K562 (cell line): ENCODE measurements around the gene ABCG5. TPM values are rescaled to one million over a fixed set of nuclear protein-coding genes. Genes with fewer than 3 reads are reported as not detected.

Experiments used
- ATAC-seq: fragments of 200-7000 bp; cut with Tn5 transposase; 3 replicates; pipeline ENCODE4 v1.9.1; 2020; ENCODE audit warnings: moderate library complexity
- BruUV-seq: library from RNA; stranded (reverse); fragments of 400-500 nt; replicated peaks from 2 replicates; lab custom pipeline; 2021; lab: Mats Ljungman, UMichigan
- CTCF ChIA-PET: fragments of 300-600 bp; formaldehyde crosslinking; extraction: SDS; loops from one replicate; lab custom pipeline; 2021; ENCODE audit warnings: low intra/inter-chr PET ratio; lab: Yijun Ruan, JAX
- POLR2A ChIA-PET: fragments of 300-600, 350-650 bp; sonication (Branson Sonifier 250); formaldehyde crosslinking; extraction: SDS; loops from one replicate; lab custom pipeline; 2021; ENCODE audit warnings: antibody characterized with exemption, inconsistent platforms; lab: Yijun Ruan, JAX
- DNase-seq, 4 experiments: peaks; one replicate each; pipeline versions ENCODE4 v3.0.0 to v3.0.0-alpha.2; 2011 to 2018; ENCODE audit warnings: low spot score in 3 of 4, mixed read lengths in 3 of 4; ENCODE audit errors: extremely low read depth in 1 of 4
- FAIRE-seq: peaks from 2 replicates; lab custom pipeline; 2011; peaks lifted over from hg19 to GRCh38; lab: Jason Lieb, UNC
- H2AFZ ChIP-seq: 2 replicates; pipeline ENCODE4 v1.6.0; 2011; ENCODE audit warnings: low read depth, low read length, control low read depth, inconsistent platforms
- H3K27ac ChIP-seq: fragments of 200-600 bp; 3 replicates; pipeline ENCODE4 v1.8.0; 2011; ENCODE audit warnings: low read depth, mild to moderate bottlenecking, control low read depth, inconsistent platforms, low read length, moderate library complexity, mixed read lengths; ENCODE audit errors: extremely low read depth
- H3K27me3 ChIP-seq, 2 experiments: fragments of 300-600 bp in 1 of 2; 2 replicates in 1 of 2; 3 replicates in 1 of 2; pipeline versions ENCODE4 v1.6.0 to v1.8.0; 2011; ENCODE audit warnings: inconsistent platforms in 2 of 2, low read length in 2 of 2, mild to moderate bottlenecking in 1 of 2, mixed read lengths in 1 of 2, moderate library complexity in 1 of 2; ENCODE audit not compliant: control insufficient read depth in 2 of 2, insufficient read depth in 2 of 2
- H3K36me3 ChIP-seq: fragments of 300-600 bp; 3 replicates; pipeline ENCODE4 v1.8.0; 2011; ENCODE audit warnings: mild to moderate bottlenecking, low read length, inconsistent platforms; ENCODE audit not compliant: control insufficient read depth, insufficient read depth
- H3K4me1 ChIP-seq, 2 experiments: fragments of 200-600 bp in 1 of 2; replicated peaks in 1 of 2; 2 replicates in 1 of 2; 3 replicates in 1 of 2; pipeline versions ENCODE4 v1.5.1 to v1.8.0; 2011; ENCODE audit warnings: inconsistent platforms in 2 of 2, low read length in 2 of 2, mild to moderate bottlenecking in 1 of 2, mixed read lengths in 1 of 2, moderate library complexity in 1 of 2; ENCODE audit not compliant: control insufficient read depth in 2 of 2, insufficient read depth in 2 of 2
- H3K4me2 ChIP-seq: 2 replicates; pipeline ENCODE4 v1.6.1; 2011; ENCODE audit warnings: low read length, control low read depth, inconsistent platforms, mixed read lengths; ENCODE audit not compliant: insufficient read depth
- H3K4me3 ChIP-seq: fragments of 200-600 bp; sonication (generic), shearing (Covaris generic); 2 replicates; pipeline ENCODE4 v1.5.1; 2016; ENCODE audit warnings: control low read depth, inconsistent platforms
- H3K79me2 ChIP-seq: fragments of 200-600 bp; 3 replicates; pipeline ENCODE4 v1.8.0; 2011; ENCODE audit warnings: low read length, inconsistent platforms; ENCODE audit not compliant: control insufficient read depth, insufficient read depth
- H3K9ac ChIP-seq, 2 experiments: 2 replicates each; pipeline versions ENCODE4 v1.6.0 to v1.6.1; 2011; ENCODE audit warnings: low read depth in 2 of 2, low read length in 2 of 2, control low read depth in 1 of 2, inconsistent platforms in 1 of 2, mild to moderate bottlenecking in 1 of 2, mixed read lengths in 1 of 2; ENCODE audit not compliant: insufficient read depth in 1 of 2
- H3K9me1 ChIP-seq: one replicate; pipeline ENCODE4 v1.6.0; 2011; ENCODE audit warnings: inconsistent platforms, mild to moderate bottlenecking, low read length, moderate library complexity; ENCODE audit not compliant: control insufficient read depth, insufficient read depth
- H3K9me3 ChIP-seq: replicated peaks from 2 replicates; pipeline ENCODE4 v1.5.1; 2011; ENCODE audit warnings: low read depth, low read length, inconsistent platforms; ENCODE audit not compliant: control insufficient read depth, insufficient read depth
- H4K20me1 ChIP-seq: replicated peaks from 2 replicates; pipeline ENCODE4 v1.6.1; 2011; ENCODE audit warnings: low read length, inconsistent platforms, mixed read lengths; ENCODE audit not compliant: control insufficient read depth, insufficient read depth
- CEBPZ ChIP-seq: fragments of 150-350 bp; IDR thresholded peaks from 2 replicates; pipeline ENCODE4 v1.6.1; 2014; ENCODE audit warnings: low read depth, mild to moderate bottlenecking, low read length, borderline replicate concordance
- DACH1 ChIP-seq: fragments of 450-650 bp; IDR thresholded peaks from 2 replicates; pipeline ENCODE4 v1.6.1; 2018; ENCODE audit not compliant: partially characterized antibody
- DMBX1 ChIP-seq: fragments of 250-450 bp; sonication (Bioruptor Pico); IDR thresholded peaks from 2 replicates; pipeline ENCODE4 v1.8.0; 2022; ENCODE audit warnings: inconsistent platforms, mild to moderate bottlenecking, moderate library complexity, borderline replicate concordance
- KHSRP ChIP-seq: fragments of 450-650 bp; IDR thresholded peaks from 2 replicates; pipeline ENCODE4 v1.6.1; 2017
- MTA3 ChIP-seq: fragments of 450-650 bp; formaldehyde crosslinking; IDR thresholded peaks from 2 replicates; pipeline ENCODE4 v1.6.1; 2017; ENCODE audit warnings: mild to moderate bottlenecking, borderline replicate concordance
- MXD1 ChIP-seq: fragments of 250-450 bp; sonication (Bioruptor Pico); IDR thresholded peaks from 2 replicates; pipeline ENCODE4 v1.8.0; 2021; ENCODE audit warnings: borderline replicate concordance, mild to moderate bottlenecking, moderate library complexity; ENCODE audit not compliant: poor library complexity, severe bottlenecking
- PHB2 ChIP-seq: fragments of 450-650 bp; IDR thresholded peaks from 2 replicates; pipeline ENCODE4 v1.6.1; 2017; ENCODE audit warnings: low read depth
- ZC3H8 ChIP-seq: fragments of 450-650 bp; IDR thresholded peaks from 2 replicates; pipeline ENCODE4 v1.6.1; 2017
- WGBS: fragments of 100-300 bp; shearing (Covaris generic); methylation state at CpG from one replicate; pipeline ENCODE4 v1.1.6; 2016; ENCODE audit warnings: low coverage, mixed read lengths; ENCODE audit not compliant: insufficient coverage; ENCODE audit errors: missing lambda C conversion rate; 5-methylcytosine and 5-hydroxymethylcytosine counted together
- in situ Hi-C: fragments of 300-500 bp; cut with MboI; formaldehyde crosslinking; loops from 4 replicates; pipeline ENCODE4 v1.15.0; 2018; ENCODE audit warnings: inconsistent platforms, mixed read lengths
- intact Hi-C: fragments of 100-400 bp; cut with micrococcal nuclease; formaldehyde crosslinking; loops from 2 replicates; pipeline ENCODE4 v1.14.2; 2022
- polyA plus RNA-seq, 8 experiments: library from polyadenylated mRNA; depleted of rRNA in 4 of 8; stranded (reverse) in 5 of 8; unstranded in 3 of 8; fragments of >200 nt; fragmentation: Nextera tagmentation in 2 of 8; fragmentation: Illumina TruSeq in 1 of 8; extraction: Ambion mirVana in 2 of 8; extraction: Trizol in 1 of 8; gene quantifications; 2 replicates each; pipeline versions ENCODE4 v1.2.1 to v1.2.3, GENCODE V29; 2011 to 2014; ENCODE audit warnings: inconsistent platforms in 1 of 8, missing spikeins in 1 of 8
- total RNA-seq, 7 experiments: library from RNA; depleted of rRNA in 6 of 7; stranded (reverse); fragments of >200 nt in 6 of 7; fragmentation: Illumina TruSeq in 2 of 7; extraction: Trizol in 2 of 7; gene quantifications; 2 replicates each; pipeline versions ENCODE4 v1.2.1 to v1.2.3, GENCODE V29; 2011 to 2021; ENCODE audit warnings: low replicate concordance in 1 of 7

Gene ABCG5
- total and polyA plus RNA-seq, 9 of the 15 experiments (the other 6 are each of a cell fraction or from before 2014, with no cell fraction given) = 0.01 TPM; not detected in 7

- Histone ChIP-seq H4K20me1 (no peaks in the 10 kb centered on the region; the same call in 1 of the 2 replicates), H2AFZ (0 out of 2 replicates have a peak overlapping the region, but pooled peaks have one; percentile 56), H3K9ac (no peak overlapping the region), H3K4me3 (no peak overlapping the region), H3K9me3 (no peaks in the 10 kb centered on the region), H3K9me1 (no peaks in the 10 kb centered on the region), H3K36me3 (no peaks in the 10 kb centered on the region), H3K4me2 (no peak overlapping the region), H3K27me3 (peaks cover 18 to 38% of the 10 kb centered on the region in 2 experiments), H3K4me1 (peaks cover 0 to 3% of the 10 kb centered on the region in 2 experiments; a peak in 3 of 5 replicates), H3K27ac (no peak overlapping the region), H3K79me2 (no peaks in the 10 kb centered on the region)
- 19% methylated on average over 3 of the region's 3 CpGs for WGBS
- TF ChIP-seq DMBX1 = no peak
- no peak for TF ChIP-seq ZC3H8
- TF ChIP-seq PHB2 = no peak
- intact Hi-C loops (no loop called here), in situ Hi-C loops (no loop called here)
- no TSS peak for BruUV-seq
- POLR2A ChIA-PET = interaction anchor here (0.7 to 1.5 kb wide), 3 partner anchors 10 to 1144 kb away, joined by 3 to 6 read pairs (median 4); no protein-coding TSS in a partner anchor
- ATAC-seq (no peak), FAIRE-seq (no peak), DNase-seq (no peak)
- CTCF ChIA-PET = interaction anchor here (0.6 kb wide), 1 partner anchor 310 kb away, joined by 3 read pairs; no protein-coding TSS in a partner anchor
Measured at GRCh38 chr2:43825841-43826240, 12.8 kb downstream of the ABCG5 start.

GRCh38 chr2:43824951-43825493, 13.6 kb downstream of the ABCG5 start:
- no peak for DNase-seq
- BruUV-seq = no TSS peak
- ATAC-seq = no peak
- TF ChIP-seq KHSRP (no peak), CEBPZ (no peak), DACH1 (no peak), MXD1 (CRISPR knock-in tag) (no peak), MTA3 (no peak)

More at GRCh38 chr2:43824951-43825493, 13.6 kb downstream of the ABCG5 start:
- Histone ChIP-seq H3K9me3 (no peaks in the 10 kb centered on the region), H4K20me1 (no peaks in the 10 kb centered on the region; the same call in 1 of the 2 replicates), H2AFZ (no peak overlapping the region), H3K79me2 (no peaks in the 10 kb centered on the region), H3K4me1 (no peaks in the 10 kb centered on the region), H3K4me2 (no peak overlapping the region), H3K9ac (no peak overlapping the region), H3K27ac (no peak overlapping the region), H3K36me3 (no peaks in the 10 kb centered on the region), H3K4me3 (no peak overlapping the region), H3K9me1 (no peaks in the 10 kb centered on the region), H3K27me3 (peaks cover 13 to 33% of the 10 kb centered on the region in 2 experiments; a peak in 4 of 5 replicates)
- 24% methylated on average over 12 of the region's 12 CpGs for WGBS
- intact Hi-C loops = no loop called here
- FAIRE-seq = no peak
- CTCF ChIA-PET = no interaction called here
- in situ Hi-C loops = no loop called here
- POLR2A ChIA-PET = interaction anchor here (0.6 to 1.5 kb wide), 3 partner anchors 11 to 21 kb away, joined by 3 to 6 read pairs (median 3); no protein-coding TSS in a partner anchor
